ENCODE data around the gene AIRE. TPM values are rescaled to one million over a fixed set of nuclear protein-coding genes. Genes with fewer than 3 reads are reported as not detected.
"Not testable (repeated sequence)": the region's sequence is repeated elsewhere in the genome, so short reads cannot be mapped to it uniquely, and the experiment has no call there.

The AIRE gene
- total RNA-seq = not detected in 2 replicates

GRCh38 chr21:44285138-44285992 lies at the start of gene AIRE:
TSS of gene AIRE (plus strand) at chr21:44285876. CDS start at chr21:44286007, 131 bp downstream.
- no peak for TF ChIP-seq CTCF (conservative IDR thresholded peaks at IDR 0.05; ENCODE audit: low read depth, low read length)
- no peak for DNase-seq (ENCODE audit: low read depth)
- H3K4me3 ChIP-seq (ENCODE audit: low read depth, low read length) = no peak within 1 kb of the TSS

- H3K4me3 ChIP-seq (ENCODE audit: low read depth, low read length); DNase-seq (ENCODE audit: low read depth): not testable (repeated sequence)
Measured at GRCh38 chr21:44240353-44240752, 45.3 kb upstream of the AIRE start.

GRCh38 chr21:44240842-44241241 lies 44.8 kb upstream of the AIRE start, which contains the start of gene ICOSLG:
TSS of gene ICOSLG (minus strand) at chr21:44240943. CDS start at chr21:44240817, 126 bp downstream.
- H3K4me3 ChIP-seq (ENCODE audit: low read depth, low read length); DNase-seq (ENCODE audit: low read depth): not testable (repeated sequence)

- not testable (repeated sequence) for H3K4me3 ChIP-seq (ENCODE audit: low read depth, low read length)
Measured at GRCh38 chr21:44241281-44241680, 44.4 kb upstream of the AIRE start.

GRCh38 chr21:44243980-44244379 lies 41.7 kb upstream of the AIRE start:
- H3K4me3 ChIP-seq (ENCODE audit: low read depth, low read length); DNase-seq (ENCODE audit: low read depth): not testable (repeated sequence)

More at GRCh38 chr21:44241281-44241680, 44.4 kb upstream of the AIRE start:
- DNase-seq (ENCODE audit: low read depth) = not testable (repeated sequence)

- not testable (repeated sequence) for DNase-seq (ENCODE audit: low read depth); H3K4me3 ChIP-seq (ENCODE audit: low read depth, low read length)
Measured at GRCh38 chr21:44247904-44248303, 37.8 kb upstream of the AIRE start.

- H3K4me3 ChIP-seq (ENCODE audit: low read depth, low read length); DNase-seq (ENCODE audit: low read depth): not testable (repeated sequence)
Measured at GRCh38 chr21:44249204-44250037, 36.3 kb upstream of the AIRE start.

- no peak for DNase-seq (ENCODE audit: low read depth)
- no peak overlapping the region for H3K4me3 ChIP-seq (ENCODE audit: low read depth, low read length)
- no peak for TF ChIP-seq CTCF (conservative IDR thresholded peaks at IDR 0.05; ENCODE audit: low read depth, low read length)
Measured at GRCh38 chr21:44253832-44254710, 31.6 kb upstream of the AIRE start.

GRCh38 chr21:44255511-44255981 lies 30.1 kb upstream of the AIRE start:
- no peak for DNase-seq (ENCODE audit: low read depth)
- no peak for TF ChIP-seq CTCF (conservative IDR thresholded peaks at IDR 0.05; ENCODE audit: low read depth, low read length)
- no peak overlapping the region for H3K4me3 ChIP-seq (ENCODE audit: low read depth, low read length)

Measured in epithelial cell of proximal tubule (primary cell).